ENCODE data around the gene RYR3.

- TF ChIP-seq CTCF (IDR thresholded peaks at IDR 0.05), result no peak
- no peak for TF ChIP-seq EZH2 (IDR thresholded peaks at IDR 0.05; ENCODE audit: borderline replicate concordance, insufficient read depth, low read depth, low read length, poor library complexity, severe bottlenecking)
Observed at GRCh38 chr15:33341953-33342352, 31.2 kb downstream of the RYR3 start.
